ENCODE results near the gene EIF2S1.
A peak's percentile ranks its signal among the peaks of the same experiment; 100 is the strongest.

The EIF2S1 gene

GRCh38 chr14:67352055-67352454 lies 8.1 kb upstream of the EIF2S1 start:
- peaks cover 2% of the 10 kb centered on the region for H3K4me1 ChIP-seq (ENCODE audit: control insufficient read depth, insufficient read depth, low read length)
- no peaks in the 10 kb centered on the region for H3K9me3 ChIP-seq (ENCODE audit: control insufficient read depth, low read length)
- no peaks in the 10 kb centered on the region for H3K36me3 ChIP-seq (ENCODE audit: control insufficient read depth, insufficient read depth, low read length)
- no peak overlapping the region for H3K4me3 ChIP-seq (ENCODE audit: low read length)
- no peak overlapping the region for H3K9ac ChIP-seq (ENCODE audit: low read length)
- H3K27me3 ChIP-seq (ENCODE audit: control insufficient read depth, insufficient read depth, low read length), result no peaks in the 10 kb centered on the region

GRCh38 chr14:67357186-67357968 lies 2.8 kb upstream of the EIF2S1 start:
- no peak overlapping the region for H3K4me3 ChIP-seq (ENCODE audit: low read length)
- H3K36me3 ChIP-seq (ENCODE audit: control insufficient read depth, insufficient read depth, low read length), result no peaks in the 10 kb centered on the region
- H3K9me3 ChIP-seq (ENCODE audit: control insufficient read depth, low read length), result no peaks in the 10 kb centered on the region
- H3K27me3 ChIP-seq (ENCODE audit: control insufficient read depth, insufficient read depth, low read length), result no peaks in the 10 kb centered on the region
- H3K9ac ChIP-seq (ENCODE audit: low read length), result peak overlapping the region; percentile 90
- H3K4me1 ChIP-seq (ENCODE audit: control insufficient read depth, insufficient read depth, low read length), result peaks cover 16% of the 10 kb centered on the region

- H3K4me1 ChIP-seq (ENCODE audit: control insufficient read depth, insufficient read depth, low read length), result peaks cover 16% of the 10 kb centered on the region
- no peak overlapping the region for H3K4me3 ChIP-seq (ENCODE audit: low read length)
- H3K9ac ChIP-seq (ENCODE audit: low read length), result peak overlapping the region; percentile 90
- H3K27me3 ChIP-seq (ENCODE audit: control insufficient read depth, insufficient read depth, low read length), result no peaks in the 10 kb centered on the region
- no peaks in the 10 kb centered on the region for H3K9me3 ChIP-seq (ENCODE audit: control insufficient read depth, low read length)
- H3K36me3 ChIP-seq (ENCODE audit: control insufficient read depth, insufficient read depth, low read length), result no peaks in the 10 kb centered on the region
These were observed 2.2 kb upstream of the EIF2S1 start for GRCh38 chr14:67357969-67358354.

GRCh38 chr14:67358924-67359774 lies 979 bp upstream of the EIF2S1 start:
- Histone ChIP-seq H3K4me1 (ENCODE audit: control insufficient read depth, insufficient read depth, low read length) (peaks cover 16% of the 10 kb centered on the region), H3K9ac (ENCODE audit: low read length) (peak overlapping the region; percentile 90), H3K9me3 (ENCODE audit: control insufficient read depth, low read length) (no peaks in the 10 kb centered on the region), H3K36me3 (ENCODE audit: control insufficient read depth, insufficient read depth, low read length) (no peaks in the 10 kb centered on the region), H3K4me3 (ENCODE audit: low read length) (peak overlapping the region; percentile 89), H3K27me3 (ENCODE audit: control insufficient read depth, insufficient read depth, low read length) (no peaks in the 10 kb centered on the region)

GRCh38 chr14:67360470-67361206 lies 510 bp downstream of the EIF2S1 start:
- H3K27me3 ChIP-seq (ENCODE audit: control insufficient read depth, insufficient read depth, low read length), result no peaks in the 10 kb centered on the region
- H3K4me1 ChIP-seq (ENCODE audit: control insufficient read depth, insufficient read depth, low read length), result peaks cover 16% of the 10 kb centered on the region
- peak overlapping the region; percentile 86 for H3K4me3 ChIP-seq (ENCODE audit: low read length)
- H3K36me3 ChIP-seq (ENCODE audit: control insufficient read depth, insufficient read depth, low read length), result no peaks in the 10 kb centered on the region
- H3K9ac ChIP-seq (ENCODE audit: low read length), result peak overlapping the region; percentile 70
- no peaks in the 10 kb centered on the region for H3K9me3 ChIP-seq (ENCODE audit: control insufficient read depth, low read length)

GRCh38 chr14:67365476-67365875 lies 5.3 kb downstream of the EIF2S1 start:
- Histone ChIP-seq H3K27me3 (ENCODE audit: control insufficient read depth, insufficient read depth, low read length) (no peaks in the 10 kb centered on the region), H3K36me3 (ENCODE audit: control insufficient read depth, insufficient read depth, low read length) (no peaks in the 10 kb centered on the region), H3K4me1 (ENCODE audit: control insufficient read depth, insufficient read depth, low read length) (no peaks in the 10 kb centered on the region), H3K4me3 (ENCODE audit: low read length) (no peak overlapping the region), H3K9me3 (ENCODE audit: control insufficient read depth, low read length) (no peaks in the 10 kb centered on the region), H3K9ac (ENCODE audit: low read length) (no peak overlapping the region)

- no peaks in the 10 kb centered on the region for H3K9me3 ChIP-seq (ENCODE audit: control insufficient read depth, low read length)
- H3K27me3 ChIP-seq (ENCODE audit: control insufficient read depth, insufficient read depth, low read length), result no peaks in the 10 kb centered on the region
- no peak overlapping the region for H3K9ac ChIP-seq (ENCODE audit: low read length)
- no peaks in the 10 kb centered on the region for H3K4me1 ChIP-seq (ENCODE audit: control insufficient read depth, insufficient read depth, low read length)
- no peaks in the 10 kb centered on the region for H3K36me3 ChIP-seq (ENCODE audit: control insufficient read depth, insufficient read depth, low read length)
- H3K4me3 ChIP-seq (ENCODE audit: low read length), result no peak overlapping the region
These were observed 10.7 kb downstream of the EIF2S1 start for GRCh38 chr14:67370830-67371229.

DNA sequence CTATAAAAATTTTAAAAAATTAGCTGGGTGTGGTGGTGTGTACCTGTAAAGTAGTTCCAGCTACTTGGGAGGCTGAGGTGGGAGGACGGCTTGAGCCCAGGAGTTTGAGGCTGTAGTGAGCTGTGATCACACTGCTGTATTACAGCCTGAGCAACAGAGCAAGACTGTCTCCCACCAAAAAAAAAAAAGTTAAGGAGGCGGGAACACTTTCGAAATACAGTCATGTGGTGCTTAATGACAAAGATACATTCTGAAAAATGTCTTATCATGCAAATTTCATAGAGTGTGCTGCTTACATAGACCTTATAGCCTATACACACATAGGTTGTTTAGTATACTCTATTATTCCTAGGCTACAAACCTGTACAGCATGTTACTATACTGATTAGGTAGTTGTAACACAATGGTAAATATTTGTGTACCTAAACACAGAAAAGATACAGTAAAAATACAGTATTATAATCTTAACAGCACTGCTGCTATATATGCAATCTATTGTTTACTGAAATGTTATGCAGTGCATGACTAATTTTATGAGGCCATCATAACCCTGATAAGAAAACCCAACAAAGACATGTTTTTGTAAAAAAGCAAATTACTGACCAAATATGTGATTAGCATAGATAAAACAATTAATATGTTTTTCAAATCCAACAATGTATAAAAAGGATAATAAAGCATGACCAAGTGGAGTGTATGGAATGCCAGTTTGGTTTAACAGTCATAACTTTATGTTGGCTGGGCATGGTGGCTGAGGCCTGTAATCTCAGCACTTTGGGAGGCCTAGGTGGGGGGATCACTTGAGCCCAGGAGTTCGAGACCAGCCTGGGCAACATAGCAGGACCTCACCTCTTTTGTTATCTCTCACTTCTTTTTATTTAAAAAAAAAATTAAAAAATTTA lies 11.4 kb downstream of the EIF2S1 start:
- Histone ChIP-seq H3K9me3 (ENCODE audit: control insufficient read depth, low read length) (no peaks in the 10 kb centered on the region), H3K4me1 (ENCODE audit: control insufficient read depth, insufficient read depth, low read length) (no peaks in the 10 kb centered on the region), H3K36me3 (ENCODE audit: control insufficient read depth, insufficient read depth, low read length) (no peaks in the 10 kb centered on the region), H3K9ac (ENCODE audit: low read length) (no peak overlapping the region), H3K4me3 (ENCODE audit: low read length) (no peak overlapping the region), H3K27me3 (ENCODE audit: control insufficient read depth, insufficient read depth, low read length) (no peaks in the 10 kb centered on the region)

DNA sequence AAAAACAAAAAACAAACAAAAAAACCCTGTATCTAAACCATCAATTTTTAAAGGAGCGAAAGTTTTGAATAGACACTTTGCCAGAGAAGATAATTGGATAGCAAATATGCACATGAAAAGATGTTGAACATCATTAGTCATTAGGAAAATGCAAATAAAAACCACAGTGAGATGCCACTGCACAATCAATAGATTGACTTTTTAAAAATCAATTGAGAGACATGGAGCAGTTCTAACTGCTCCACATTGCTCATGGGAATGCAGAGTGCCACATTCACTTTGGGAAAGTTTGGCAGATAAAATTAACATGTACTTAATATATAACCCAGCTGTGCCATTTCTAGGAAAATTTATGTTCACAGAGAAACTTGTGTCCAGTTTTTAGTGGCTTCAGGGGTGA lies 12.7 kb downstream of the EIF2S1 start:
- Histone ChIP-seq H3K4me3 (ENCODE audit: low read length) (no peak overlapping the region), H3K36me3 (ENCODE audit: control insufficient read depth, insufficient read depth, low read length) (peaks cover 7% of the 10 kb centered on the region), H3K9ac (ENCODE audit: low read length) (no peak overlapping the region), H3K9me3 (ENCODE audit: control insufficient read depth, low read length) (no peaks in the 10 kb centered on the region), H3K27me3 (ENCODE audit: control insufficient read depth, insufficient read depth, low read length) (no peaks in the 10 kb centered on the region), H3K4me1 (ENCODE audit: control insufficient read depth, insufficient read depth, low read length) (no peaks in the 10 kb centered on the region)

DNA sequence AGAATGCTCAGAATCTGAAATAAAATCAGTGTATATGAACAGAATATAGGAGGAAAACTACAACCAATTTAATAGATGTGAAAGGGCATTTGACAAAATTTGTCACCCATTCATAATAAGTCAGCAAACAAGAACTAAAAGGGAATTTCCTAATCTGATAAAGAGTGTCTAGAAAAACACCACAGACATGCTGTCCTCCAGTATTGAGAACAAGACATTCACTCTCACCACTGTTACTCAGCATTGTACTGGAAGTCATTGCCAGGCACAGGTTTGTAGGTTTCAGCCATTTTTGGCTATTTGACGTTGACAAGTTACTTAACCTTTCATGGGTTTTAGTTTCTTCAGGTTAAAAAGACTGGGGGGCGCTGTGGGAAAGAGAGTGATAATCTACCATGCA lies 13.2 kb downstream of the EIF2S1 start:
- H3K4me1 ChIP-seq (ENCODE audit: control insufficient read depth, insufficient read depth, low read length), result no peaks in the 10 kb centered on the region
- no peak overlapping the region for H3K9ac ChIP-seq (ENCODE audit: low read length)
- no peaks in the 10 kb centered on the region for H3K27me3 ChIP-seq (ENCODE audit: control insufficient read depth, insufficient read depth, low read length)
- no peak overlapping the region for H3K4me3 ChIP-seq (ENCODE audit: low read length)
- H3K36me3 ChIP-seq (ENCODE audit: control insufficient read depth, insufficient read depth, low read length), result peaks cover 7% of the 10 kb centered on the region
- no peaks in the 10 kb centered on the region for H3K9me3 ChIP-seq (ENCODE audit: control insufficient read depth, low read length)

- Histone ChIP-seq H3K9me3 (ENCODE audit: control insufficient read depth, low read length) (no peaks in the 10 kb centered on the region), H3K4me1 (ENCODE audit: control insufficient read depth, insufficient read depth, low read length) (no peaks in the 10 kb centered on the region), H3K4me3 (ENCODE audit: low read length) (no peak overlapping the region), H3K27me3 (ENCODE audit: control insufficient read depth, insufficient read depth, low read length) (no peaks in the 10 kb centered on the region), H3K36me3 (ENCODE audit: control insufficient read depth, insufficient read depth, low read length) (peaks cover 13% of the 10 kb centered on the region), H3K9ac (ENCODE audit: low read length) (no peak overlapping the region)
These were observed 17.8 kb downstream of the EIF2S1 start for GRCh38 chr14:67377916-67378315.

All from mucosa of stomach (tissue), 1 donor.